ENCODE results near the gene RASL10A.

GRCh38 chr22:29328055-29328454 is 12.6 kb upstream of the RASL10A start:
- TF ChIP-seq CTCF (conservative IDR thresholded peaks at IDR 0.05 in 1 of 2, IDR thresholded peaks at IDR 0.05 in 1 of 2; ENCODE audit: extremely low read depth in 1 of 2, insufficient read depth in 1 of 2, low read depth in 1 of 2, low read length in 2 of 2) = no peak
- no peak for TF ChIP-seq EZH2 (IDR thresholded peaks at IDR 0.05; ENCODE audit: borderline replicate concordance, low read length)

All from mammary epithelial cell (primary cell).